GM19328 (cell line): ENCODE data around the gene USP38.
"Not testable (repeated sequence)": the region's sequence is repeated elsewhere in the genome, so short reads cannot be mapped to it uniquely, and the experiment has no call there.

ENCODE experiments used
- ATAC-seq: cut with Tn5 transposase; IDR thresholded peaks from one replicate; pipeline ENCODE4 v1.9.1; 2021; ENCODE audit warnings: mild to moderate bottlenecking, moderate library complexity; ENCODE audit not compliant: unreplicated experiment

The USP38 gene

GRCh38 chr4:143207555-143207954, 22.8 kb downstream of the USP38 start:
- no peak for ATAC-seq

DNA sequence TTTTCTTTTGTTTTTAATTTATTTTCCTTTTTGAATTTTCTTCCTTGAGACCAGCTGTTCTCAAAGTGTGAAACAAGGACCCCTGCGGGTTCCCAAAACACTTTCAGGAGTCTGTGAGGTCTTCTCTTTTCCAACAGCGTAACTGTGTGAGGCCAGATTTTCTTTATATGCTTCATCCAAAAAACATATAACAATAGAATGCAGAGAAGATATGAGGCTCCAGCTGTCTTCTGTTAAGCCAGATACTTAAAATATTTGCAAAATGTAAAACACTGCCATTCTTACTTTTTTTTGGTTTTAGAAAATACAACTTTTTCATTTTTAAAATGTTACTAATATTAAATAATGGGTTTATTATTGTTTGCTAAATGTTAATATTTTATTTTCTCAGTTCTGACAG, 27.8 kb downstream of the USP38 start:
- ATAC-seq, result no peak

- ATAC-seq, result no peak
These were observed 31.2 kb downstream of the USP38 start for GRCh38 chr4:143215873-143216272.

DNA sequence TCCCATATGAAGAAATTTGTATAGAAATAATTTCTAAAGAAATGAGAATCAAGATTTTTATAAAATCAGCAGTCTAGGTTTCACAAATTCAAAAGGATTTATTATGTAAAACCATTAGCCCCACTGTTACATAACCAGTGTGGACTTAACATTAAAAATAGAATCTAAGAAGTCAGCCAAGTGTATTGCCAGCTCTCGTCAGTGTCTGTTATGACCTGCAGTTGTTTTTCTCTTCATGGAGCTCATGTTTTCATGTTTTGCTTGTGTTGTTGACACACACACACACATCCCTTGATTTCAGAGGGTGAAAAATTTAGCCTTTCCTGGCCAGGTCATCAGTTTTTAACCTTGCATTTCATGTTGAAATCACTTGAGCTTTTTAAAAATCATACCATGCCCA, 39.5 kb downstream of the USP38 start:
- no peak for ATAC-seq

DNA sequence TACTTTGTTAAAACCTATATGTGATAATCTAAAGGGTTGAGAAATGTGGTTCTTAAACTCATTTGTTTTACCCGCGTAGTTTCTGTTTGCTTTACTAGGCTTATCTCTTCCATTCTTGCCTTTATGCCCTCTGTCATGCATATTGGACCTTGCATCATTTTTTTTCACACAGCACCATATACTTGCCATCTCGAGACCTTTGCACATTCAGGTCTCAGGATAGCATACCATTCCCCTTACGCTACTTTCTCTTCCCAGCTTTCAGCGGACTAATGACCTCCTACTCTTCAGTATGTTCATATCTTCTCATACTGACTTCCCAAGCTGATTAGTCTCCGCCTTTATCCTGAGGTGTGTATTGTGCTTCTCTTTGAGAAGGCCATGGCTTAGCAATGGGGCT, 40.5 kb downstream of the USP38 start:
- ATAC-seq, result no peak

GRCh38 chr4:143230683-143231082, 46.0 kb downstream of the USP38 start:
- ATAC-seq, result no peak

- ATAC-seq, result no peak
These were observed 47.6 kb downstream of the USP38 start for GRCh38 chr4:143232277-143232676.

GRCh38 chr4:143234153-143234552, 49.4 kb downstream of the USP38 start:
- no peak for ATAC-seq

DNA sequence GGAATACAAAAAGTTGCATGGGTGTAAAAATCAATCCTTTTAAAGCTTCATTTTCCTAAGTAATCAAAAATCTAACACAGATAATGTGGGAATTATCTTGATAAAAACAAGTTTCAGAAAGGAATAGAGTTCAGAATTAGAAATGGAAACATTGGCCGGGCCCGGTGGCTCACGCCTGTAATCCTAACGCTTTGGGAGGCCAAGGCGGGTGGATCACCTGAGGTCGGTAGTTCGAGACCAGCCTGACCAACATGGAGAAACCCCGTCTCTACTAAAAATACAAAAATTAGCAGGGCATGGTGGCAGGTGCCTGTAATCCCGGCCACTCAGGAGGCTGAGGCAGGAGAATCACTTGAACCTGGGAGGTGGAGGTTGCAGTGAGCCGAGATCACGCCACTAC, 52.5 kb downstream of the USP38 start:
- not testable (repeated sequence) for ATAC-seq

- no peak for ATAC-seq
These were observed 56.4 kb downstream of the USP38 start for GRCh38 chr4:143240939-143241679.

DNA sequence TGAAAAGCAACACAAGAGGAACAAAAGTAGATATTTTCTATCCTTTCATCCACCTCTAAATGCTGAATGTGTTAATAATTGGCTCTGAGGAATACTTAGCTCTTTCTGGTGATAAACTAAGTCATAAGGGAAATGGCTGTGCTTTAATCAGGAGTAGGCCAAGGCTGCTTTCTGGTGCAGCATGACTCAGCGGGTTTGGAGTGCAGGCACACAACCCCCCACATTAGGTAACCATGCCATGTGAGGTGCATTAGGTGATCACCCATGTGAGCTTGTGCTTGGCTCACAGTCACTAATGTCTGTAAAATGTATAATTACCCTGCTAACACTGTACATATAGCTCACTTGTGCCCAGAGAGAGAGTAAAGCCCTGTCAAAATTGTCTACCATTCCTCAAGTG, 57.2 kb downstream of the USP38 start:
- ATAC-seq, result no peak

DNA sequence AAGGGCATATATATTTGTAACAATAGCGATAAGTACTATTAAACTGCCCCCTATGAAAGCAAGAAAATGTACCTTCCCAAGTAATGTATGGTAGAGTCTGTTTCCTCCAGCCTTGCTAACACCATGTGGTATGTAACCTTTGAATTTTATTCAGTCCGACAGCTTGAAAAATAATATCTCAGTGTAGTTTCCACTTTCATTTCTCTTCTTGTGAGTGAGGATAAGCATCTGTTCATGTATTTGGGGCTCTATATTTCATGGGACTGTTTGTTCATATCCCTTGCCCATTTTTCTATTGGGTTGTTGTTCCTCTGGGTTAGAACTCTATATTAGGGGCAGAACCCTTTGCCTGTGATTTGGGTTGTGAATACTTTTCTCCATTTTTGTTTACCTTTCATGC, 58.3 kb downstream of the USP38 start:
- ATAC-seq, result no peak

- ATAC-seq, result no peak
These were observed 62.3 kb downstream of the USP38 start for GRCh38 chr4:143246977-143247376.

DNA sequence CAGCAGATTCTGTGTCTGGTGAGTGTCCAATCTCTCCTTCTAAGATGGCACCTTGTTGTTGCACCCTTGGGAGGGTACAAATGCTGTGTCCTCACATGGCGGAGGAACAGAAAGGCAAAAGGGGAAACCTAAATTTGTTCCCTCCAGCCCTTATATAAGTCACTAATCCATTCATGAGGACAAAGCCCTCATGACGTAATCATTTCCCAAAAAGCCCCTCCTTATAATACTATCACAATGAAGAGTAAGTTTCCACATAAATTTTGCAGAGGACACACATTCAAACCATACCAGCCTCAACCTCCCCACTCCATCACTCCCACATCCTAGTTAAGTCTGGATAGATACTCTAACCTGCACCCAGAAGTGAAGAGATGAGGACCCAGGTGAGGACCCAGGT, 63.1 kb downstream of the USP38 start:
- no peak for ATAC-seq

DNA sequence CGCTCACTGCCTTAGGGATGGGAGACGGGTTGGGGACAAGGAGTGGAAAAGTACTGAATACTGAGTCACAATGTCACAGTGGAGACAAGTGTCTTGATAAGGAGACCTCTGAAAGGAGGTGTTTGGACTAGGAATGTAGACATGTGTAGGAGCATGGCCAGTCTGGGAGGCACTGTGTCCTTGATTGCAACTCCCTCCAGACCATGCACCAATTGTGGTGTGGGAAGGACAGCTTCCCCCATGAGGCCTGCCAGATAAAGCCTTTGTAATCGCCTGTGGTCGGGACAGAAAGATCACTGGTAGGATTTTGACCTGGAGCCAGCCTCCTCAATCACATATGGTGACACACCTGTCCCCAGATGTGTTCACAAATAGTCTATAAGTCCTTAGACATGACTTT, 64.1 kb downstream of the USP38 start:
- ATAC-seq, result no peak

- no peak for ATAC-seq
These were observed 65.9 kb downstream of the USP38 start for GRCh38 chr4:143250617-143251016.

DNA sequence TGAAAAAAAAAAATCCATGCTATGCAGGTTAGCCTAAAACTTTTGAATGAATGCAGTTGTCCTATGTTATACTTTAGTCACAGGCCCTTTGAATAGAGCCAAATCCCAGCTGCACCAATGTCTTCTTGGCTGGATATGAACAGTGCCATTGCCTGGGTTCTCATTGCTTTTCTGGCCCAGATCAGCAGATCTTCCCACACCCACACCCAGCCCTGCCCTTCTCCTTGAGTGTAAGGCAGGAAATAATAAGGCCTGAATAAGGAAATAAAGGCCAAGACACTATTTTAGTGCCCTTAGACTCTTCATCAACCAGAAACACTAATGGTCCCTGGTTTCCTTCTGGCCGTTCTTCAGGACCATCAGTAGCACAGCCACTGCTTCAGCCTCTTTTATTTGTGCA, 66.6 kb downstream of the USP38 start:
- no peak for ATAC-seq

- no peak for ATAC-seq
These were observed 67.1 kb downstream of the USP38 start for GRCh38 chr4:143251779-143252178.

- ATAC-seq, result no peak
These were observed 67.8 kb downstream of the USP38 start for GRCh38 chr4:143252478-143252877.

DNA sequence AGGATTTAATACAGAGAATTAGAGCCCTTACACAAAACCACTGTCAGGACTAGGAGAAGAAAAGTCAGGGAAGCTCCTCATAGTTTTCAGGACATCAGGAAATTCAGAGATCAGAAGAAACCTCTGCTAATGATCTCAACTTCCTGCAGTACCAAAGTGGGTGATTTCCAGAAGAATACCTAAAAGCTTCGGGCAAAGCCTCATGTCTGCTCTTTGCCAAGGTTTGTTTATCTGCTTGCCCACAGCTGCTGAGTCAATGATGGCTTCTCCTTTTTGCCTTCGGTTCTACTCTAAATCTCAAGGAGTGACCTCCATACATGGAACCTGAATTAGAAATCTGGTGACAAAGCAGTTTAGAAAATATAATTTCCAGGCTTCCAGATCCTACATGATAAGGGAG, 68.4 kb downstream of the USP38 start:
- no peak for ATAC-seq

DNA sequence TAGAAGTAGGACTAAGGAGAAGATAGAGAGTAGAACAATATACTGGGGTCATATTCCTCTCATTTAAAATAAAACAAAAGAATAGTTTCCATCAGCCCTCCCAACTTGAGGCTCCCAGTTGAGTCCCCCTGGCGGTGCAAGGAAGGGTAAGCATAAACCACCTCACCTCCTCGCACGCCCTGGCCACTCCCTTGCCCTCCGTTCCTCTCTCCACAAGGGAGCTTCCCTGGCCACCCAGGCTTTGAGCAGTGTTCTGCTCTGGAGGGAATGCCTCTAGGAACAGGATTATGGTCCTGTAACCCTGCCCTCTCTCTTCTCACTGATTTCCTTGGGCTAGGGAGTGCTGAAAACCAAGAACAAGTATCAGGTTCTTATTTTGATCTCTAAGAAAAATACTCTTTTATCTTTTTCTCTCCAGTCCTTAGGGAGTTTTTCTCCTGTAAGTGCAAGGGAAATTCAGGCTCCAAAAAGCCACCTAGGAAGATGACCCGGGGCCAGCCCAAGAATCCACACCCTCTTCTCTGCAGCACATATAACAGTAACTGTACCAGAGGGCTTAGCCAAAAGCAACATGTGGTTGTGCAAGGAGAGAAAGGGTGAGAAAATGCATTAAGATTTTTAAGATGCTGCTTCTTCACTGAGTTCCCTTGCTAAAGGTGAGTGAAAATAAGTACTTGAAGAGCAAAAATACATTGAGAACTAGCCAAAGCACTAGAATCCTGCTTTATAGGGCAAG, 69.9 kb downstream of the USP38 start:
- ATAC-seq, result no peak

DNA sequence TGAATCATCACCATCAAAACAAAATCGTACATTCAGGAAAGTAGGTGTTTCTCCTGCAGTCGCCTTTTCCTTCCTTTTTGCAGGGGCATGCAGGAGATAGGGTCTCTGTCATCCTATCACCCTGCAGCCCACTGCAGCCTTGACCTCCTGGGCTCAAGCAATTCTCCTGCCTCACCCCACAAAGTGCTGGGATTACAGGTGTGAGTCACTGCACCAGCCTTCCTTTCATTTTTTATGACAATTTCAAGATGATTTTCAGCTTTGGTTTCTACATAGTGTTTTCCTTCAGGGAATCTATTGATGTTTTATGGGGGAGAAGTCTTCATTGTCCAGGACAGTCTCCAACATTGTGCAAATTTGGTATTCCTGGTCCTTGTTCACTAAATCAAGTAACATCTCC, 71.7 kb downstream of the USP38 start:
- no peak for ATAC-seq

- no peak for ATAC-seq
These were observed 72.6 kb downstream of the USP38 start for GRCh38 chr4:143257356-143257755.
